ENCODE measurements around the gene FGFBP3. TPM values are rescaled to one million over a fixed set of nuclear protein-coding genes. Genes with fewer than 3 reads are reported as not detected.

FGFBP3 gene
- polyA plus RNA-seq, 1 donor (not counting 4 experiments of a cell fraction or from before 2014, with no cell fraction given), result 0.22 TPM

GRCh38 chr10:91879515-91880170, 29.6 kb downstream of the FGFBP3 start:
- TF ChIP-seq EZH2 (IDR thresholded peaks at IDR 0.05; ENCODE audit: low read length) (no peak), CTCF (optimal IDR thresholded peaks at IDR 0.05 in 1 of 3, IDR thresholded peaks at IDR 0.05 in 1 of 3, conservative IDR thresholded peaks at IDR 0.05 in 1 of 3; ENCODE audit: extremely low read depth in 1 of 3, insufficient read depth in 2 of 3, low read length in 3 of 3) (no peak)
- no peak overlapping the region for H3K9ac ChIP-seq (ENCODE audit: control insufficient read depth, extremely low read depth, insufficient read depth, low read length)
- H3K9me1 ChIP-seq (ENCODE audit: control insufficient read depth, extremely low read depth, insufficient read depth, low read length), result no peaks in the 10 kb centered on the region
- no peaks in the 10 kb centered on the region for H4K20me1 ChIP-seq (ENCODE audit: control insufficient read depth, extremely low read depth, insufficient read depth, low read length)
- no peaks in the 10 kb centered on the region for H3K9me3 ChIP-seq (ENCODE audit: control insufficient read depth, low read depth, low read length)
- DNase-seq (ENCODE audit: low read depth, low spot score) (no peak), FAIRE-seq (no peak)
- H3K27ac ChIP-seq (ENCODE audit: control insufficient read depth, insufficient read depth, low read length), result no peak overlapping the region
- peak overlapping the region; percentile 64 for H2AFZ ChIP-seq (ENCODE audit: control insufficient read depth, low read length)
- H3K36me3 ChIP-seq (ENCODE audit: control insufficient read depth in 2 of 2, extremely low read depth in 1 of 2, insufficient read depth in 2 of 2, low read length in 2 of 2), result no peaks in the 10 kb centered on the region
- peak overlapping the region; percentile 52 for H3K4me2 ChIP-seq (ENCODE audit: control insufficient read depth, extremely low read depth, insufficient read depth, low read depth, low read length)
- H3K79me2 ChIP-seq (ENCODE audit: control insufficient read depth, insufficient read depth, low read length), result no peaks in the 10 kb centered on the region
- H3K4me3 ChIP-seq (ENCODE audit: control insufficient read depth in 2 of 3, extremely low read depth in 1 of 3, insufficient read depth in 2 of 3, low read depth in 1 of 3, low read length in 3 of 3), result no peak overlapping the region
- H3K4me1 ChIP-seq (ENCODE audit: control insufficient read depth, extremely low read depth, insufficient read depth, low read length), result peaks cover 27% of the 10 kb centered on the region
- H3K27me3 ChIP-seq (ENCODE audit: control insufficient read depth, extremely low read depth, insufficient read depth, low read length), result no peaks in the 10 kb centered on the region
- dilution Hi-C loops (cut with MboI; ENCODE audit: extremely low pct_ligation_motif_present, low sequenced_read_pairs), result no loop called here

GRCh38 chr10:91875779-91876178, 33.5 kb downstream of the FGFBP3 start:
- Histone ChIP-seq H3K27me3 (ENCODE audit: control insufficient read depth, extremely low read depth, insufficient read depth, low read length) (no peaks in the 10 kb centered on the region), H3K4me1 (ENCODE audit: control insufficient read depth, extremely low read depth, insufficient read depth, low read length) (peaks cover 11% of the 10 kb centered on the region), H3K9ac (ENCODE audit: control insufficient read depth, extremely low read depth, insufficient read depth, low read length) (no peak overlapping the region), H3K27ac (ENCODE audit: control insufficient read depth, insufficient read depth, low read length) (no peak overlapping the region), H3K36me3 (ENCODE audit: control insufficient read depth in 2 of 2, extremely low read depth in 1 of 2, insufficient read depth in 2 of 2, low read length in 2 of 2) (no peaks in the 10 kb centered on the region), H4K20me1 (ENCODE audit: control insufficient read depth, extremely low read depth, insufficient read depth, low read length) (no peaks in the 10 kb centered on the region), H3K9me3 (ENCODE audit: control insufficient read depth, low read depth, low read length) (no peaks in the 10 kb centered on the region), H2AFZ (ENCODE audit: control insufficient read depth, low read length) (no peak overlapping the region), H3K9me1 (ENCODE audit: control insufficient read depth, extremely low read depth, insufficient read depth, low read length) (no peaks in the 10 kb centered on the region), H3K79me2 (ENCODE audit: control insufficient read depth, insufficient read depth, low read length) (no peaks in the 10 kb centered on the region), H3K4me3 (ENCODE audit: control insufficient read depth in 2 of 3, extremely low read depth in 1 of 3, insufficient read depth in 2 of 3, low read depth in 1 of 3, low read length in 3 of 3) (no peak overlapping the region), H3K4me2 (ENCODE audit: control insufficient read depth, extremely low read depth, insufficient read depth, low read depth, low read length) (no peak overlapping the region)
- dilution Hi-C loops (cut with MboI; ENCODE audit: extremely low pct_ligation_motif_present, low sequenced_read_pairs), result no loop called here
- no peak for FAIRE-seq
- TF ChIP-seq EZH2 (IDR thresholded peaks at IDR 0.05; ENCODE audit: low read length), result no peak
- TF ChIP-seq CTCF (optimal IDR thresholded peaks at IDR 0.05 in 1 of 3, IDR thresholded peaks at IDR 0.05 in 1 of 3, conservative IDR thresholded peaks at IDR 0.05 in 1 of 3; ENCODE audit: extremely low read depth in 1 of 3, insufficient read depth in 2 of 3, low read length in 3 of 3), result no peak
- no peak for DNase-seq (ENCODE audit: low read depth, low spot score)
